HTERT RPE-1 (cell line): ENCODE results near the gene ETFA.
"Not testable (repeated sequence)": the region's sequence is repeated elsewhere in the genome, so short reads cannot be mapped to it uniquely, and the experiment has no call there.

Experiments used
- in situ Hi-C: fragments of 300-500 bp; cut with MboI; formaldehyde crosslinking; loops from 4 replicates; pipeline ENCODE4 v1.14.3; 2020; ENCODE audit warnings: low sequenced_read_pairs

The ETFA gene

DNA sequence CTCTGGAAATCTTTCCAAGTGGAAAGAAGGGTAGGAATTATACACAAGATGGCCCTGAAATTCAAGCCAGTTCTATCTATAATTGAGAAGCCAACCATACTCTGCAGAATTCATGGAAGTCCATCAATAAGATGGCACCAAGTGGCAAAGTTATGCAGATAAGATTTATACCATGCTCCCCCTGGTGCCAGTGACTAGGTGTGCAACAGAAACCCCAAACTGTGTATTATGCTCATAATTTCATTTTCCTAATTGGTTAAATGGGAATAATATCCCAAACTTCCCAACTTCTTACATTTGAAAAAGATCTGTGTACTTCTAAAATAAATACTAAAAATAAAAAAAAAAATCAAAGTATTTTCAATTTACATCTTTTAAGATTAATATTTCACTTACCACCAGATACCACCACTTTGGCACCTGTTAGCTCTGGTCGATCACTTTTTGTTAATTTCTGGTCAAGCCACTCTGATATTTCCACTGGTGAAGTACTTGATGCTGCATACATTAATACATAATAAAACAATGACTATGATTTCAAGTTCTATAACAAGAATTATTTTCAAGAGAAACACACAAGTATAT is 25.9 kb downstream of the ETFA start:
- in situ Hi-C loops = no loop called here

DNA sequence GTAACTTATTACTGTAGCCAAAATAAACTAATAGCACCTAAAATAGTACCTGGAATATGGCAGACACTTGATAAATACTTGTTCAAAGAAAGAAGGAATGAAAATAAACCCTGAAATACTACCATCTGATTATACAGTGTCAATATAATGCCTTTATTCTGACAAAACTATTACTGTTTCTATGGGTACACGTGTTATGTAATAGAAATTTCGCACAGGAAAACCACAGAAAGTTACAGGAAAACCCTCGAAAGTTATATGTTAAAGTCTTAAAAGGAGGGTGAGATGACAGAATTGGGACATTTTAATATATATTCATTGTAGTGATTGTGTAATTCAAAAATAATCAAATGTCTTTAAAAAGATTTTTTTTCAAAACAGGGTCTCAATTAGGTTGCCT is 28.8 kb downstream of the ETFA start:
- in situ Hi-C loops = no loop called here

DNA sequence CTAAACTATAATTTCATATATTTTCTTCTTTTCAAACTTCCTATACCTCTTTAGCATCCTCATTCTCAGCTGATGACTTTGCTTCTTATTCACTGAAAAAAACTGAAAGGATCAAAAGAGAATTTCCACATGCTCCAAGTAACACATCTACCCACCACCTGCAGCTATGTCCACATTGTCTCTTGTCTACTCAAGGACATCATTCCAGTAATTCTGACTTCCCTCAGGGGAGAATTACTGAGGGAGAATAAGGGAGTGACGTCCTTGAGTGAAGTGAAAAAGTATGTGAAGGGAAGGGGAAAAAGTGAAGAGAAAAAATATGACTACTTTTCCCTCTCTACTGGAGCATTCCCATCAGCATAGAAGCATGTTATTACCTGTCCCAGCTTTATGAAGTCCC is 32.6 kb downstream of the ETFA start:
- in situ Hi-C loops = no loop called here

- in situ Hi-C loops = no loop called here
Measured at GRCh38 chr15:76274821-76275220, 36.4 kb downstream of the ETFA start.

DNA sequence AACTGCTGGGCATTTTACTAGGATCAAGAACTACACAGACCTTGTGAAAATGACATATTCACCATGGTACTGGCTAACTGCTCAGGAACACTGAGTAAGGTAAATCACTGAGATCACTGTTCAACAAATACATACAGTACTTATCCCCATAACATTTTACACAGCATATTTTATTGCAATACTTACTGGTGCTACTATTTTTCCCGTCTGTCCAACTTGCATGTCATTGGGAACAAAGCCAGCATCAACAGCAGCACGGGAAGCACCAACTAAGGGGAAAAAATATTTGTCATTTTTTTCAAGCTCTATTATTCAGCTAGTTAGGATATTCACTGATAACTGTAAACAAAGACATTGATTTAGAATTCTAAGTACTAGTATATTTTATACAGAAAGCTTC is 37.0 kb downstream of the ETFA start:
- in situ Hi-C loops = no loop called here

GRCh38 chr15:76270876-76271275 is 40.4 kb downstream of the ETFA start:
- in situ Hi-C loops = no loop called here

DNA sequence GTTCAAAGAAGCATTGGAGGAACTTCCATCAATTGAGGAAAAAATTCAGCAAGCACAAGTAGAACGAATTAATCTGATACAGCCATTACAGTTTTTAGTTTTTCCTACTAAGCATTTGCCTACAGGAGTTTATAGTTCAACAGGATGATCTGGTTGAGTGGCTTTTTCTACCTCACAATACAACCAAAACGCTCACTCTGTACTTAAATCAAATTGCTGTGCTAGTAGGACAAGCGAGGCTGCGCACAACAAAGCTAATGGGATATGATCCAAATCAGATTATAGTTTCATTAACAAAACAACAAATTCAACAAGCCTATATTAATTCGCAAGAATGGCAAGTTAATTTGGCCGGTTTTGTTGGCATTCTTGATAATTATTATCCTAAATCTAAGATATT is 44.2 kb downstream of the ETFA start:
- in situ Hi-C loops = no loop called here

- in situ Hi-C loops = not testable (repeated sequence)
Measured at GRCh38 chr15:76265769-76266168, 45.5 kb downstream of the ETFA start.

- in situ Hi-C loops = no loop called here
Measured at GRCh38 chr15:76260246-76260938, 50.9 kb downstream of the ETFA start.

DNA sequence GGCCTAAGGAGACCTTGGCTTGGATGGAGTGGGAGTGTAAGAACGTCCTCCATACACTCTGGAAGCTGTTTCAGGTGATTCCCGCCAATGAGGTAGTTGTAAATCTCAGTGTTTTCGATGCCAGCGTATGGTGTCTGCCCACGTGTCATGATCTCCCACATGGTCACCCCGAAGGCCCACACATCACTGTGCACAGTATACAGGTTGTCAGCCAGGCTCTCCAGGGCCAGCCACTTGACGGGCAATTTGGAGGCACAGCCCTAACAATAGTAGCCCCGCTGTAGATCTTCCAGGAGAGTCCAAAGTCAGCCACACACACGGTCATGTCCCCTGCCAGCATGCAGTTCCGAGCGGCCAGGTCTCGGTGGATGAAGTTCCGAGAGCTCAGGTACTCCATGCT is 51.9 kb downstream of the ETFA start:
- in situ Hi-C loops = no loop called here

DNA sequence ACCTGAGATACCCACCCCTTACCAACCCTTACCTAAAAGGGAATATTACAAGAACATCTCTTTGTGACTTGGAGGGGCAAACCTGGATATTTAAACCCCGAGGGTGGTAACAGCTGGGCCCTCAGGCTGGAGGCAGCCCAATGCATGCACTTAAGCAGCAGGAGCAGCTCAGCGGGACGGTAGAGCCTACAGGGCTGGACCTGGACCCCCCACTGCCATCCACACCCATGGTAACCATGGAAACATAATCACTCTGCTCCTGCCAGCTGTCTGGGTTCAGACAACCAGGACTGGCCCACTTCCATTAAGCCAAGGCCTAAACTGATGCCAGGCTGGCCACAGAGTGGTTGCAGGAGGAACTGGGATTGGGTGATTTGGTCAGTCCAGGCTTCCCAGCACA is 52.8 kb downstream of the ETFA start:
- in situ Hi-C loops = no loop called here

DNA sequence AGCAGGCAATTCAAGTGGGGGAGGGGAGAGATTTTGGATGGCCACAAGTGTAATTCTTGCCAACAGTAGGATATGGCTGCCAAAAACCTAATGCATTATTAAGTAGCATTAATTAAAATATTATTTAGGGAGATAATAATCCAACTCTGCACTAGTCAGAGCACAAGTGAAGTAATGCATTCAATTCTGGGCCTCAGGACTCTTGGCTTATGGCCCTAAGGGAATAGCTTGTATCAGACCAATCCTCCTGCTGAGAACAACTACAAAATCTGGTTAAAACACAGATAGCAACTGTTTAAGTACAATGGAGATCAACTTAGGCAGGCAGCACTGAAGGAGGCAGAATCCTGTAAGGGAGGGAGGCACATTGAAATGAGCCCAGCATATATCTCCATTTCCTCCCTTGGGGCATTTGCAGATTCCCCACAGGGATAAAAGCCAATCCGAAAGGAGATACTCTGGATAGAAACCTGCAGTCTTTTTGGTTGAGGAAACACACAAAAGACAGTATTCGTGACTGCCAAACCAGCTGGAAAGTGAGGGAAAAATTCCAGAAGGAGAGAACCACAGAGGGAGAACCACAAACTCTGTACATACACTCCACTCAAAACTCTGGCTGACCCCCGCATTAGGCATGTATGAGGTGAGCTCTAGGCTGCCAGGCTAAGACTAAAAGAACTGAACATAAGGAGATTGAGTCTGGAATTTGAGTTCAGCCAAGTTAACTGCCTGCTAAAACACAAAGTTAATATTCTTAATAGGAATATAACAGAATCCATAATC is 57.4 kb downstream of the ETFA start:
- in situ Hi-C loops = no loop called here

DNA sequence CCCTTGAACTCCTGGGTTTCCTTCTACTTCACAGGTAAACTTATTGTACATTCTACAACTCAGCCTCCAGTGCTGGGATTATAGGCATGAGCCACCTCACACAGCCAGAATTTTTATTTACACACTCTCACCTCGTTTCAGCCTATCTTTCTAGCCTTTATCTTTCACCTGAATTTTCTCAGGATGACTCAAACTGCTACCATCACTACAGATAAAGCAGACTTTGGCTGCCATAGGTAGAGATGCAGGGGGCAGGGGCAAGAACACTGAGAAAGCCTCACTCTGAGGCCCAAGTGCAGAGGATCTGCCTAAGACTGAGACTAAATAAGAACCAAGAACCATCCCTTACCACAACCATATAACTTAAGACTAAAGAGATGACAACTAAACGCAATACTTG is 59.0 kb downstream of the ETFA start:
- in situ Hi-C loops = no loop called here

DNA sequence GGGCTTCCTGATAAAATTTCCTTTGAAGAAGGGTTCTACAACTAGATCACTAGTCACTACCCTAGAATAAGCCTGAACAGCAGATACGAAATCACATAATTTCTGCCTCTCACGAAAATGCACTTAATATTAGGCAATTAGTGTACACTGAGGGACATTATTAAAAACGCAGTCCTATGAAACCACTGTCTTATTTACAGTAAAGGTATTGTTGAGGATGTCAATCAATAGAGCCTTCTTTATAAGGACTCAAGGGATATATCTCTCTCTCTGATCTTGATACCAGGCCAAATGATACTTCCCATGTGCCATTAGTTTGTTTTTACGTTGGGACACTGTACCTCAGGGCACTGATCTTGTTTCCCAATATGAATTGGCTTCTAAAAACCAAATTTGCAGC is 59.6 kb downstream of the ETFA start:
- in situ Hi-C loops = no loop called here

DNA sequence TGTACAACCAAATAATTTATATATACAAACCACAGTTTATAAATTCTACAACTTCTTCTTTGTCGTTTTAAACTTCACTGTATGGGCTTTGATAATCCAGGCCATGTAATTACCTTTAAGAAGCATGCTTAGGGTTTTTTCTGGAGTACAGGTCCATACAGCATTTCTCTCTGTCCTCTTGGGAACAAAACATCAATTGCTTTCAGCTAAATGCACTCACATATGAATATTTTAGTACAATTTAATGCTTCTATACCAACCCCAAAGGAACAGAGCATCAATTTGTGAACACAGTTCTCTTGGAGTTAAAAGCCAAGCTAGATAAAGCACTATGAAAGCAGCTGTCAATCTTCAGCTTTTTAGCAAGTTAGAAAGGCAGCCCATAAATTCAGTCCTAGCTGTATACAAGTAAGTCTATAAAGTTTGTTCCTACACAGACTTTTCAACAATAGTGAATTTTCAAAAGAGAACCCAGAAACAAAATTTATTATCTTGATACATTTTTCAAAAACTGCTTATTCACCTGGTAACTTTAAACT is 66.1 kb downstream of the ETFA start:
- in situ Hi-C loops = no loop called here

GRCh38 chr15:76239786-76240185 is 71.5 kb downstream of the ETFA start:
- in situ Hi-C loops = no loop called here

GRCh38 chr15:76236350-76236749 is 74.9 kb downstream of the ETFA start:
- in situ Hi-C loops = no loop called here

DNA sequence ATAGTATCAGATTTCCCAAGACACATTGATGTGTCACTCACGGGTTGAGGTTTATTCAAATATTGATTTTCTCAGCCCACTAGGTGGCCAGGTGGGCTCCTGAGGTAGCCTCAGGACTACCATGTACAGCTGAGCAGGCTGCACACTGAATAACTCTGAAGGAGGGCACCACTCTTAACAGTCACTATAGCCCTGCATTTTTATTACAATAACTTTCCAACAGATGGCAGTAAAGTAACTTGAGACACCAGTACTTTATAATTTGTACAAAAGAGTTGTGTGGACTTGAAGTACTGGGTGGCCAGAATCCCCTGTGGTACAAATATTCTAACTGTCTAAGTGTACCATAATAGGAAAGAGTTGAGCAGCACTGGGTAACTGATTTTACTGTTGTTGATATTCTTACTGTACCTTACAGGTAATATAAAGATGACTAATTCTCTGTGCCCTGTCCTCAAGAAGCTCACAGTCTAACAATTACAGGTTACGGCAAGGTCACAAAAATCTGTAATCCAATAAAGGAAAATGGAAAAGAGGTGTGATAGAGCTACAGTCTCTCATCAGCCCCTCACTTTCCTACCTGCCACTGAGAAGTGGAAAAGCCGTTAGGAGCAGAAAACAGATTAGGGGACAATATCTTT is 76.0 kb downstream of the ETFA start:
- in situ Hi-C loops = no loop called here

GRCh38 chr15:76234337-76234889 is 76.9 kb downstream of the ETFA start:
- in situ Hi-C loops = no loop called here

GRCh38 chr15:76233921-76234320 is 77.3 kb downstream of the ETFA start:
- in situ Hi-C loops = no loop called here

GRCh38 chr15:76229266-76229665 is 82.0 kb downstream of the ETFA start:
- in situ Hi-C loops = no loop called here
